ENCODE data around the gene PPP1R14B. TPM values are rescaled to one million over a fixed set of nuclear protein-coding genes. Genes with fewer than 3 reads are reported as not detected.

Gene PPP1R14B
- total and polyA plus RNA-seq, 2 donors (not counting 3 experiments of a cell fraction or from before 2014, with no cell fraction given): 308 to 431 TPM

DNA sequence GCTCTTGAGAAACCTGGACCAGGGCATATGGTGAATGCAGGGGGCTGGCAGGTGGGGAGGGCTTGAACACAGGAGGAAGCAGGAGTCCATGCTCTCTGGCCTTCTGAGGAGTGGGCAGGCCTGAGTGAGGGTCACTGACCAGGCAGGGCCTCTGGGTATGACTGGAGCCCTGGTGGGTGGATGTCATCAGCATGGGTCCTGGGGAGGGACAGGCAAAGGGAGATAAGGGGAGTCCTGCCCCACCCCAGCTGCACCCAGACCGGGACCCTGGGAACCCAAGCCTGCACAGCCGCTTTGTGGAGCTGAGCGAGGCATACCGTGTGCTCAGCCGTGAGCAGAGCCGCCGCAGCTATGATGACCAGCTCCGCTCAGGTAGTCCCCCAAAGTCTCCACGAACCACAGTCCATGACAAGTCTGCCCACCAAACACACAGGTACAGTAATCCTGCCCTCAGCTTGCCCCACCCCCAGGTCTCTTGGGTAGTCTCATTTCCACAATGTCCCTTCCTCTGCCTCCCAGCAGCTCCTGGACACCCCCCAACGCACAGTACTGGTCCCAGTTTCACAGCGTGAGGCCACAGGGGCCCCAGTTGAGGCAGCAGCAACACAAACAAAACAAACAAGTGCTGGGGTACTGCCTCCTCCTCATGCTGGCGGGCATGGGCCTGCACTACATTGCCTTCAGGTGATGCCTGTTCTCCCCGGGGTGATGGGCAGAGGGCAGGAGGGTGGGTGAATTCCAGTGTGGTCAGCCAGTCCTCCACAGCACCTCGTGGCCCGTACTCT is 14.4 kb downstream of the PPP1R14B start:
- H3K4me2 ChIP-seq (ENCODE audit: insufficient read depth, low read length): no peak overlapping the region
- H3K9me3 ChIP-seq (replicated peaks; ENCODE audit: control insufficient read depth, insufficient read depth, low read length): no peaks in the 10 kb centered on the region
- no peaks in the 10 kb centered on the region for H4K20me1 ChIP-seq (replicated peaks; ENCODE audit: control insufficient read depth, extremely low read depth, insufficient read depth, low read length)
- no peak overlapping the region for H3K4me3 ChIP-seq (replicated peaks in 1 of 3; ENCODE audit: insufficient read depth in 1 of 3, low read depth in 1 of 3, low read length in 3 of 3)
- no peak overlapping the region for H2AFZ ChIP-seq (ENCODE audit: low read depth, low read length)
- no peaks in the 10 kb centered on the region for H3K79me2 ChIP-seq (ENCODE audit: control insufficient read depth, insufficient read depth, low read length)
- H3K36me3 ChIP-seq (ENCODE audit: control insufficient read depth in 2 of 2, extremely low read depth in 1 of 2, insufficient read depth in 2 of 2, low read length in 2 of 2): peaks cover 0 to 2% of the 10 kb centered on the region in 2 experiments
- CTCF ChIA-PET: interaction anchor here (1.1 to 2.1 kb wide), 4 partner anchors 25 to 72 kb away, joined by 4 to 10 read pairs (median 5); no protein-coding TSS in a partner anchor
- no TSS peak for BruUV-seq (replicated peaks)
- H3K27me3 ChIP-seq (ENCODE audit: control insufficient read depth in 2 of 2, insufficient read depth in 2 of 2, low read length in 2 of 2): no peaks in the 10 kb centered on the region
- intact Hi-C loops (cut with micrococcal nuclease): loop anchor here (5.0 kb wide), 1 partner anchor 45 kb away; the partner anchor contains the start of gene STIP1
- no peak overlapping the region for H3K27ac ChIP-seq (ENCODE audit: insufficient read depth, low read depth, low read length)
- POLR2A ChIA-PET: no interaction called here
- H3K4me1 ChIP-seq (ENCODE audit: control insufficient read depth, extremely low read depth, insufficient read depth, low read length): peaks cover 10% of the 10 kb centered on the region
- dilution Hi-C loops (cut with MboI; ENCODE audit: extremely low pct_ligation_motif_present, low sequenced_read_pairs): no loop called here
- FAIRE-seq: no peak
- TF ChIP-seq FOS (IDR thresholded peaks at IDR 0.05; ENCODE audit: borderline replicate concordance, insufficient read depth, low read length): no peak
- TF ChIP-seq GATA2 (IDR thresholded peaks at IDR 0.05; ENCODE audit: insufficient read depth, insufficient read length, low read depth, low read length): no peak
- no peak for TF ChIP-seq CTCF (IDR thresholded peaks at IDR 0.05; ENCODE audit: extremely low read depth in 1 of 2, insufficient read depth in 1 of 2, low read depth in 1 of 2, low read length in 2 of 2)
- no peak for TF ChIP-seq MAX (IDR thresholded peaks at IDR 0.05; ENCODE audit: insufficient read depth, insufficient read length)
- no peak for TF ChIP-seq POLR2A (IDR thresholded peaks at IDR 0.05; ENCODE audit: low read depth, low read length)
- no peak for TF ChIP-seq EZH2 (IDR thresholded peaks at IDR 0.05; ENCODE audit: borderline replicate concordance, low read depth, low read length, severe bottlenecking)
- TF ChIP-seq MYC (IDR thresholded peaks at IDR 0.05; ENCODE audit: low read depth, low read length): no peak
- no peak for TF ChIP-seq JUN (IDR thresholded peaks at IDR 0.05; ENCODE audit: borderline replicate concordance, insufficient read depth, insufficient read length, low read depth)
- no peak for TF ChIP-seq POLR2AphosphoS5 (IDR thresholded peaks at IDR 0.05; ENCODE audit: insufficient read depth, low read depth, low read length)
- no peaks in the 10 kb centered on the region for H3K9me1 ChIP-seq (replicated peaks; ENCODE audit: control insufficient read depth, extremely low read depth, insufficient read depth, low read length)
- H3K9ac ChIP-seq (replicated peaks; ENCODE audit: extremely low read depth, insufficient read depth, low read length): no peak overlapping the region
- no peak for DNase-seq (ENCODE audit: low read depth, low spot score)
